Nephron (organoid): ENCODE data around the gene TSPAN31.

Source experiments
- H3K27ac Mint-ChIP-seq, 3 experiments: 2 replicates each; pipeline ENCODE4 v1.8.0; 2020; ENCODE audit warnings: mixed read lengths in 3 of 3, mild to moderate bottlenecking in 2 of 3, moderate library complexity in 1 of 3
- H3K27me3 Mint-ChIP-seq: 2 replicates; pipeline ENCODE4 v1.8.0; 2021; ENCODE audit warnings: low read depth, mild to moderate bottlenecking, moderate library complexity, mixed read lengths
- H3K36me3 Mint-ChIP-seq: 2 replicates; pipeline ENCODE4 v1.8.0; 2020; ENCODE audit warnings: low read depth, mixed read lengths
- H3K4me1 Mint-ChIP-seq: 2 replicates; pipeline ENCODE4 v1.8.0; 2020; ENCODE audit warnings: mixed read lengths
- H3K4me3 Mint-ChIP-seq, 3 experiments: 2 replicates each; pipeline ENCODE4 v1.8.0; 2020; ENCODE audit warnings: mild to moderate bottlenecking in 3 of 3, mixed read lengths in 3 of 3, moderate library complexity in 2 of 3
- H3K9me3 Mint-ChIP-seq: 2 replicates; pipeline ENCODE4 v1.8.0; 2020; ENCODE audit warnings: mixed read lengths
- TF ChIP-seq, protein P1 (sequence below), 3 experiments: fragments of 200-600 bp; sonication (generic); IDR thresholded peaks; one replicate each; pipeline ENCODE4 v1.5.0; 2021; ENCODE audit warnings: antibody characterized with exemption in 3 of 3; ENCODE audit not compliant: unreplicated experiment in 3 of 3

TSPAN31 gene

DNA sequence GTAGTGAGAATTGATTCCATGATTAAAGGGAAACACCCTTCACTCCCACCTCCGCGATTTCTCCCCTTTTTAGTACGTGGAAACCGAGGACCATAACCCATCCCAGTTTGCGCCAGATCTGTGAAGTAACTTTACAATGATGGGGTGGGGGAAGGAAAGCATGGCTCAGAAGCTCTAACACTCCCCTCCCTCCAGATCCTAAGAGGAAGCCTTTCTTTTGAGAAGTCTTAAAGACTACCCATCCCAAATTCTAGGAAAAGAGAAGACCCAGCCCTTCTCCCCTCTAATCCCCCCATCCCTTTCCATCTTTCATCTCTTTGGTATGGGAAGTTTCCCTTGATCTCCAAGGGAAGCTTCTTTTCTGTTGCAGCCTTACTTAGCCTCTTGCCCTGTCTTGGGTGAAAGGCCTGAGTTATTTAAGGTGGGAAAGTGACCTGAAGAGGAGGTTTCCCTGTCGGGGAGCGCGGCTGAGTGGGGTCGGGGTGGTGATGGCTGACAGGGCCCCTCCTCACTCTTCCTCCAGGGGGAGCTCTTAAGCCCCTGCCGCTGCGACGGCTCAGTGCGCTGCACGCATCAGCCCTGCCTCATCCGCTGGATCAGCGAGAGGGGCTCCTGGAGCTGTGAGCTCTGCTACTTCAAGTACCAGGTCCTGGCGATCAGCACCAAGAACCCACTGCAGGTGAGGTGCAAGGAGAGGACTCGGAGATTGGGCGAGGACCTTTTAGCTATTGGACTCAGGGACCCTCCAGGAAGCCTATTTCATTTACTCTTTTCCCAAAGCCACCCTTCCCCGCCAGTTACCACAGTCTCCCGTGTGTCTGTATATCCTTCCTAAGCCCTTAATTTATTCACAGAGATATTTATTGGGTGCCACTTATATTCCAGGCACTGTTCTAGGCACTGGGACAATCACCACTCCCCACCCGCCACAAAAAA lies 11.8 kb downstream of the TSPAN31 start:
- Mint-ChIP-seq H3K9me3 (no peaks in the 10 kb centered on the region), H3K27me3 (peaks cover 70% of the 10 kb centered on the region), H3K36me3 (peaks cover 20% of the 10 kb centered on the region), H3K4me1 (peaks cover 38% of the 10 kb centered on the region), H3K27ac (peak overlapping the region in 2 of 3 experiments; percentile 7 to 77), H3K4me3 (peak overlapping the region; percentile 80 to 88 (median 82))
- TF ChIP-seq, protein P1, sequence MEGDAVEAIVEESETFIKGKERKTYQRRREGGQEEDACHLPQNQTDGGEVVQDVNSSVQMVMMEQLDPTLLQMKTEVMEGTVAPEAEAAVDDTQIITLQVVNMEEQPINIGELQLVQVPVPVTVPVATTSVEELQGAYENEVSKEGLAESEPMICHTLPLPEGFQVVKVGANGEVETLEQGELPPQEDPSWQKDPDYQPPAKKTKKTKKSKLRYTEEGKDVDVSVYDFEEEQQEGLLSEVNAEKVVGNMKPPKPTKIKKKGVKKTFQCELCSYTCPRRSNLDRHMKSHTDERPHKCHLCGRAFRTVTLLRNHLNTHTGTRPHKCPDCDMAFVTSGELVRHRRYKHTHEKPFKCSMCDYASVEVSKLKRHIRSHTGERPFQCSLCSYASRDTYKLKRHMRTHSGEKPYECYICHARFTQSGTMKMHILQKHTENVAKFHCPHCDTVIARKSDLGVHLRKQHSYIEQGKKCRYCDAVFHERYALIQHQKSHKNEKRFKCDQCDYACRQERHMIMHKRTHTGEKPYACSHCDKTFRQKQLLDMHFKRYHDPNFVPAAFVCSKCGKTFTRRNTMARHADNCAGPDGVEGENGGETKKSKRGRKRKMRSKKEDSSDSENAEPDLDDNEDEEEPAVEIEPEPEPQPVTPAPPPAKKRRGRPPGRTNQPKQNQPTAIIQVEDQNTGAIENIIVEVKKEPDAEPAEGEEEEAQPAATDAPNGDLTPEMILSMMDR (IDR thresholded peaks at IDR 0.05; ENCODE audit: unreplicated experiment in 3 of 3), result peak; percentile 44 to 67 (median 48)

DNA sequence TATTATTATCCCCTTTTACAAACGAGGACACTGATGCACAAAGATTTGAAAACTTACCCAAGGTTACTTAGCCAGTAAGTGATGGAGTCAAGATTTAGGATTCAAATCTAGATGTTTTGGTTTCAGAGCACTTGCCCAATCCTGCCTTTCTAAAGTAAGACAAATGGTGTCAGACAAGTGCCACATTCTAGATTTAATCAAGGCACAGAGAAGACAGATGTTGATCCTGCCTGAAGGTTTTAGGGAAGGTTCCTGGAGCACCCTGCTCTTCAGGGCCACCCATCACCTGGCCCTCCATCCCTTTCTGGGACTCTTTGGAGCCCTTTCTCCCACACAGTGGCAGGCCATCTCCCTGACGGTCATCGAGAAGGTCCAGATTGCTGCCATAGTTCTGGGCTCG lies 12.9 kb downstream of the TSPAN31 start:
- Mint-ChIP-seq H3K4me1 (peaks cover 29% of the 10 kb centered on the region), H3K27ac (no peak overlapping the region), H3K4me3 (peak overlapping the region; percentile 56 to 77 (median 69)), H3K27me3 (peaks cover 76% of the 10 kb centered on the region), H3K9me3 (no peaks in the 10 kb centered on the region), H3K36me3 (peaks cover 16% of the 10 kb centered on the region)
- TF ChIP-seq, protein P1 (IDR thresholded peaks at IDR 0.05; ENCODE audit: unreplicated experiment in 3 of 3), result no peak

DNA sequence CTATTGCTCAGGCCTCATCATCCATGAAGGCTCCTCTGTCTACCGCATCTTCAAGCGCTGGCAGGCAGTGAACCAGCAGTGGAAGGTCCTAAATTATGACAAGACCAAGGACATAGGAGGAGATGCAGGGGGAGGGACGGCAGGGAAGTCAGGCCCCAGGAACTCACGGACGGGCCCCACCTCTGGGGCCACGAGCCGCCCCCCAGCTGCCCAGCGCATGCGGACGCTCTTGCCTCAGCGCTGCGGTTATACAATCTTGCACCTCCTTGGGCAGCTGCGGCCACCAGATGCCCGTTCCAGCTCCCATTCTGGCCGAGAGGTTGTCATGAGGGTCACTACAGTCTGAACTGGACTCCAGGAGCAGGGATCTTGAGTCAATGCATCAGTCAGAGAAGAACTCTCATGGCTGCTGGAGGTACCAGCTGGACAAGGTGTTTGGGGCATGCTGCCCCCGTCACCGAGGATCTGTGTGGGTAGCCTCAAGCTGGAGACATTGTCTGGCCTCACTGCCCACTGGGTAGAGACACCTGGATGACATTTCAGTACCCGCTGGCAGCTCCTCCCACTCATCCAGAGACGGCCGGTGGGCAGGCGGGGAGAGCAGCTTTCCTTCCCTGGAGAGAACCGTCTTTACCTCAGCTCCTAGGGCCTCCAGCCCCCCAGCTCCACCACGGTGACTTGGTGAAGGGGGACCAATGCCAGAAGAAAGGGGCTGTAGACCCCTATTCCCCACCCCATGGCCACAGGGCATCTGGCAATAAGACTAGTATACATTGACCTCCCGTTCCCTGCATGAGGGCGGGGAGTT lies 13.9 kb downstream of the TSPAN31 start:
- H3K27ac Mint-ChIP-seq, result no peak overlapping the region
- peaks cover 78% of the 10 kb centered on the region for H3K27me3 Mint-ChIP-seq
- peak overlapping the region; percentile 56 to 77 (median 69) for H3K4me3 Mint-ChIP-seq
- no peaks in the 10 kb centered on the region for H3K9me3 Mint-ChIP-seq
- peaks cover 19% of the 10 kb centered on the region for H3K4me1 Mint-ChIP-seq
- H3K36me3 Mint-ChIP-seq, result peaks cover 16% of the 10 kb centered on the region
- TF ChIP-seq, protein P1 (IDR thresholded peaks at IDR 0.05; ENCODE audit: unreplicated experiment in 3 of 3), result no peak

DNA sequence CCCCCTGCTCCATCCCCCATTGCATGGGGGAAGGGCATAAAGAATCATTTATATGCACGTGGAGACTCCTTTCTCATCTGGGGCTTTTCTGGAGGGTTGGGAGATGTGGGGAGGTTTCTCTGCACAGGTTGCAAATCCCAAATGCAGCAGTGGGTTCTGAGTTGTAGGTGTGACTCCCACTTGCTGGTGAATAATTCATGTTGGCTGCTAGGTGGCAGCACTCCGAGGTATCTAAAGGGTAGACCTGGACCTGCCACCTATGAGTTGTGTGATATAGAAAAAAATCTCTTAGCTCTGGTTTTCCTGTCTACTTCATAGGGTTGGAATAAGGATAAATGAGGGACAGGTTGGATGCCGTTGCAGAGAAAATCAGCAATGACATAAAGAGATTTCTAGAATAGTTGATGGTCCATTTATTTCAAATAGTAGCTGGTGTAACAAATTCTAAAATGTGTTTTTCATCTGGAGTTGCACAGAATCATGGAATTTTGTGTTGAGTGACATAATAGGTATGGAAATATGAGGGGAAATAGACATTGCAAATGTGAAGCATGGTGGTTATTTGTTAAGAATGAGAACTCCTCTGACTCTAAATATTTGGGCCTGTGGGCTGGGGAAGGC lies 14.6 kb downstream of the TSPAN31 start:
- Mint-ChIP-seq H3K27ac (no peak overlapping the region), H3K9me3 (no peaks in the 10 kb centered on the region), H3K36me3 (peaks cover 16% of the 10 kb centered on the region), H3K4me1 (peaks cover 12% of the 10 kb centered on the region), H3K27me3 (peaks cover 78% of the 10 kb centered on the region), H3K4me3 (peak overlapping the region; percentile 59 to 76 (median 72))
- TF ChIP-seq, protein P1 (IDR thresholded peaks at IDR 0.05; ENCODE audit: unreplicated experiment in 3 of 3), result peak in 2 of 3 experiments; percentile 37 to 48

DNA sequence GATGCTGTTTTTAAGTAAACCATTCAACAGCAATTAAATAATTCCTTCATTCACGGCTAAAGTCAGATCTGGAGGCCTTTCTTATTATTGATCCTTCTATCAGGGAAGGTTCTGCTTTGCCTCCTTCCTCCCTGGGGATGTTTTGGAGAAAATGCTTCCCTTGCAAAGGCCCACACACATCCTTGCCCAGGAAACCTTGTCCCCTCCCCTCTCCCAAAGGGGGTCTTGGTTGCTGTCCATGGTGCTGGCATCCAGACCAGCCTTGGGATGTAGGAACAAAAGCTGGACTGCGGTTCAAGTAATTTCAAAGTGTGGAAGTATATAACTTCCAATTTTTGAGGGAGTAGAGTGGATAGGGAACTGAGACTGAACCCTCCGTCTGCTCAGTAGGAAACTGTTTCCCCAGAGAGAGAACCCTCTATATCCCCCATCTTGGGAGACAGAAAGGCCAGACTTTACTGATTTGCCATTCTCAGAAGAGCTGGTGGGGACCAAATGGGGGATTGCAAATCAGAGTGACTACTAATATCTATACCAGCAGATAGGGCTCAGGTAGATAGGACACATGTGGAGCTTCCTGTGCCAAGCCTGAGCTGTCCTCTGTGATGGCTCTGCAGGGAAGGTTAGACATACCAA lies 15.6 kb downstream of the TSPAN31 start:
- TF ChIP-seq, protein P1 (IDR thresholded peaks at IDR 0.05; ENCODE audit: unreplicated experiment in 3 of 3), result no peak
- Mint-ChIP-seq H3K36me3 (peaks cover 16% of the 10 kb centered on the region), H3K9me3 (no peaks in the 10 kb centered on the region), H3K27me3 (peaks cover 86% of the 10 kb centered on the region), H3K4me1 (peaks cover 9% of the 10 kb centered on the region), H3K27ac (no peak overlapping the region), H3K4me3 (no peak overlapping the region)
